ENCODE data around the gene ARHGAP9.
"Not testable (repeated sequence)": the region's sequence is repeated elsewhere in the genome, so short reads cannot be mapped to it uniquely, and the experiment has no call there.

The ARHGAP9 gene

GRCh38 chr12:57516617-57517153, 37.0 kb upstream of the ARHGAP9 start:
- no peak overlapping the region for H3K4me3 ChIP-seq (ENCODE audit: control insufficient read depth, low read depth, low read length)
- no peak for DNase-seq (ENCODE audit: low read depth)
- no peak for TF ChIP-seq CTCF (conservative IDR thresholded peaks at IDR 0.05; ENCODE audit: control insufficient read depth, insufficient read depth, low read depth, low read length)

- TF ChIP-seq CTCF (conservative IDR thresholded peaks at IDR 0.05; ENCODE audit: control insufficient read depth, insufficient read depth, low read depth, low read length): no peak
- no peak for DNase-seq (ENCODE audit: low read depth)
- no peak overlapping the region for H3K4me3 ChIP-seq (ENCODE audit: control insufficient read depth, low read depth, low read length)
Observed at GRCh38 chr12:57515934-57516541, 36.4 kb upstream of the ARHGAP9 start.

GRCh38 chr12:57515408-57515933, 35.8 kb upstream of the ARHGAP9 start:
- TF ChIP-seq CTCF (conservative IDR thresholded peaks at IDR 0.05; ENCODE audit: control insufficient read depth, insufficient read depth, low read depth, low read length): no peak
- no peak for DNase-seq (ENCODE audit: low read depth)

GRCh38 chr12:57514720-57515407, 35.2 kb upstream of the ARHGAP9 start:
- no peak for DNase-seq (ENCODE audit: low read depth)
- TF ChIP-seq CTCF (conservative IDR thresholded peaks at IDR 0.05; ENCODE audit: control insufficient read depth, insufficient read depth, low read depth, low read length): no peak
- no peak overlapping the region for H3K4me3 ChIP-seq (ENCODE audit: control insufficient read depth, low read depth, low read length)

More at GRCh38 chr12:57515408-57515933, 35.8 kb upstream of the ARHGAP9 start:
- H3K4me3 ChIP-seq (ENCODE audit: control insufficient read depth, low read depth, low read length): no peak overlapping the region

- not testable (repeated sequence) for DNase-seq (ENCODE audit: low read depth); H3K4me3 ChIP-seq (ENCODE audit: control insufficient read depth, low read depth, low read length)
Observed at GRCh38 chr12:57514246-57514645, 34.6 kb upstream of the ARHGAP9 start.

GRCh38 chr12:57513677-57514076, 34.0 kb upstream of the ARHGAP9 start:
- not testable (repeated sequence) for DNase-seq (ENCODE audit: low read depth); H3K4me3 ChIP-seq (ENCODE audit: control insufficient read depth, low read depth, low read length)

- H3K4me3 ChIP-seq (ENCODE audit: control insufficient read depth, low read depth, low read length): no peak overlapping the region
- TF ChIP-seq CTCF (conservative IDR thresholded peaks at IDR 0.05; ENCODE audit: control insufficient read depth, insufficient read depth, low read depth, low read length): no peak
- no peak for DNase-seq (ENCODE audit: low read depth)
Observed at GRCh38 chr12:57513266-57513665, 33.6 kb upstream of the ARHGAP9 start.
